G401 (cell line): ENCODE measurements around the gene KLHL29. TPM values are rescaled to one million over a fixed set of nuclear protein-coding genes. Genes with fewer than 3 reads are reported as not detected.

Experiments
- DNase-seq: peaks from one replicate; pipeline ENCODE4 v3.0.0-alpha.2; 2015; ENCODE audit warnings: low spot score
- in situ Hi-C: cut with HindIII; loops from 2 replicates; pipeline ENCODE4 v1.10.0; 2016; ENCODE audit warnings: low sequenced_read_pairs, mixed read lengths
- total RNA-seq: library from RNA; depleted of rRNA; stranded (reverse); fragments of >200 nt; shearing (Covaris generic); gene quantifications from 2 replicates; pipeline ENCODE4 v1.2.3, GENCODE V29; 2014

The KLHL29 gene
- total RNA-seq, 1 experiment from 2014 or later, result not detected

- DNase-seq, result peak; percentile 40
- in situ Hi-C loops, result no loop called here
These were observed 299.6 kb downstream of the KLHL29 start for GRCh38 chr2:23684395-23685176.

DNA sequence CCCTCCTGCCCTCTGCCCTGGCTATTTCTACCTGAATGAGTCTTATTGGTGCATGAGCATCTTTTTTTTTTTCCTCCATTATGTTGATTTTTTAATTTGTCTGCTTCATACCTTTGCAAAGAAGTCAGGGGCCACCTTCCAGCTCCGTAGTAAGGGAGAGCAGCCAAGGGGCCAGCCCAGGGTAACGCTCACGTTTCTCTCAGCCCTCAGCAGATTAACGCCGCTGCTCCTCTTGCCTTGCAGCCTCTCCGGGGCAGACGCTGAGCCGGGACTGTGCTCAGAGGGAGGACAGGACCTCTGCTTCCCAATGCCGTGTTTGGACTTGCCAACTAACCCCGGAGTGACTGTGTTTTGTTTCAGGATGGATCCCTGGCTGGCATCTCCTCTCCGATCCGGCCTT is 300.2 kb downstream of the KLHL29 start:
- peak; percentile 53 for DNase-seq
- in situ Hi-C loops, result no loop called here

DNA sequence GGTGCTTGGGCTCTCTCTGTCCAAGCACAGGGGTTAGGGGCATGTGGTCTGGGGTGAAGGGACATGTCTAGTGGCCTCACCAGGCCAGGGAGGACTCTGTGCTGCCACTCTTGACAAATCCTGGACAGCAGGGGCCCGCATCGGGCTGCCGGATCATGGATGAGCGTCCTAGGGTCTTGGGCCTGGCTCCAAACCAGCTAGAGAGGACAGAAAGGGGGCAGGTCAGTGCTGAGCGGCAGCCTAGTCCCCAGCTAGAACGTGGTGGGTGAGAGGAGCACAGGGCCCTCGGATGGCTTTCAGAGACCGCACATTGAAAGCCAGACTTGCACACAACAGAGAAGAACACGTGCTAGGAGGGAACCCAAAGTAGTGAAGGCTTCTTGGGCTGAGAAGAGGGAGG is 300.7 kb downstream of the KLHL29 start:
- DNase-seq, result no peak
- in situ Hi-C loops, result no loop called here

DNA sequence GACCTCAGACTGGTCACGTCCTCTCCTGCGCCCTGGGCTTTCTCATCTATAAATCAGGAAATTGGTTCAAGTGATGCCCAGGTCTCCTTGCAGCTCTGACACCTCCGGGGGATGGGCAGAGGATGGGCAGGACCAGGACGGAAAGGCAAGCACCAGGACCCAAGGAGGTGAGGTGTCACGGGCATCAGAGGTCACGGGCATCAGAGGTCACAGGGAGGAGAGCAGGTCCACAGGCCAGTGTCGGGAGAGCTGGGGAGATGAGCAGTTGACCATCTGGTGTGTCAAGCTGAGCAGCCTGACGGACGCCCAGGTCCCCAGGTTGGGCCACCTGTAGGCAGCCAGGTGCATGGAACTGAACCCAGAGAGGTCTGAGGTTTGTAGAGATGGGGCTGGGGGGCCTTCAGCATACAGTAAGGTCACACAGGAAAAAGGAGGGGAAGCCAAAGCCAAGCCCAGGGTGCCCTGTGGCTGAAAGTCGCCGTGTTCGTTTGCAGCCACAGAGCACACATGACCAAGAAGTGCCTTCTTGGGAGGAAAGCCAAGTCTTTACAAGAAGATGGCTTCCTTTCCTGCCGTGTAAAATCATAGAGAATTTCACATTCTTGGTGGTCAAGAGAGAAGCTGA is 301.5 kb downstream of the KLHL29 start:
- in situ Hi-C loops, result no loop called here
- no peak for DNase-seq

DNA sequence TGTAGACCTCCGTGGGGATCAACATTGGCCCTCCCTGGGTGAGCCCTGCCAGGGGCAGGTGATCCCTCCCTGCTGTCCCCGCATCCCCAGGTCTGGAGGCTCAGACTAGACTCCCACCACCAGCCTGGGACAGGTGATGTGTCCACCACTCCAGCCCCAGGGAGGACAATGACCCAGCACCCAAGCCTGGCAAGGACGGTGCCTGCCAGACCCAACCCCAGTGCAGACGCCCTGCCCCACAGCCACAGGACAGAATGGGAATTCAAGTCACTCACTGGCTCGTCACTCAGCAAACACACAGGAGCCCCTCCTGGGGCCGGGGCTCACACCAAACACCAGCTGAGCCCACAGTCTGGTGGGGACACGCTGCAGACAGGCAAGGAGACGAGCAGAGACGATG is 302.2 kb downstream of the KLHL29 start:
- DNase-seq, result no peak
- in situ Hi-C loops, result no loop called here

GRCh38 chr2:23687713-23688112 is 302.7 kb downstream of the KLHL29 start:
- in situ Hi-C loops, result no loop called here
- DNase-seq, result no peak

DNA sequence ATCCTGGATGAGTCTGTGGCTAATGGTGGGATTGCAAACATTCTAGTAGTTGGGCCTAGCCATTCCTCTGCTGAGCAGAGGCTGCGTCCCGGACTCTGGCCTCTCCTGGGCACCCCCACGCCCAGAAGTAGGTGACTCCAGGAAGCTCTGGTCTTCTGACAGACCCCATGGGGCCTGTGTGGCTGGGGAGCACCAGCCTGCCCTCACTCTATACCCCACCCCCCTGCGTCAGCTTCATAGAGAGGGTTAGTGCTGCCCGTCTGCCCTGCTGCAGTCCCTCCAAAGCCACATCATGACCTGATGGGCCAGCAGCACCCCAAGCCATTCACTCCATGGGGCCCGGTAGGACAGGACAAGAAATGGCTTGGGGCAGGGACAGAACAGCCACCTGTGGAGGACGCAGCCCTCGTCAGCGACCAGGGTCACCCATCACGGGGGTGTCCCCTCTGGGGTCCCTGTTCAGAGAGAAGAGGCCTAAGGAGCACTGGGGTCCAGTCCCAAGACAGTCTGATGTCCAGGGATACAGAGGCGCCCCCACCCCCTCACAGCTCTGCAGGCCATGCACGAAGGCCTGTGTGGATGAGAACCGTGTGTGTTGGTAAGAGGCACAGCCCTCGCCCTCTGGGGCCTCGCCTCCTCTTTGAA is 303.6 kb downstream of the KLHL29 start:
- DNase-seq, result no peak
- in situ Hi-C loops, result no loop called here

GRCh38 chr2:23689131-23689700 is 304.2 kb downstream of the KLHL29 start:
- in situ Hi-C loops, result no loop called here
- DNase-seq, result no peak

GRCh38 chr2:23689891-23690290 is 304.9 kb downstream of the KLHL29 start:
- in situ Hi-C loops, result no loop called here
- no peak for DNase-seq

GRCh38 chr2:23690421-23691105 is 305.6 kb downstream of the KLHL29 start:
- in situ Hi-C loops, result no loop called here
- no peak for DNase-seq

DNA sequence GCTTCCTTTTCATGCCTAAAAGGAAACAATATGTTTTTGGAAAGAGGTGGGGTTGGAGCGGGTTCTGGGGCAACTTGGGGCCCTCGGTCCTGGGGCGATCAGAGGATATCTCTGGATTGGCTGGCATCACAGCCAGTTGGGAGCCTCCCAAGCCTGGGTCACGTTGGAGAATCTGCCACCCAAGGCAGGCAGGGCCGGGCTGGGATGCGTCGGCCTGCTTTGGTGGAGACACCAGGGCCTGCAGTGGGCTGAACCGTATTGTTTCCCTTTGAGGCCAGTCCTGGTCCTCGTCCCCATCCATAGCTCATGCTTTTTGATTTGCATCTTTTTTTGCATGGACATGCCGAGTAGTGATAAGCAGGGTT is 306.1 kb downstream of the KLHL29 start:
- in situ Hi-C loops, result no loop called here
- no peak for DNase-seq

- in situ Hi-C loops, result no loop called here
- no peak for DNase-seq
These were observed 306.6 kb downstream of the KLHL29 start for GRCh38 chr2:23691565-23691964.

DNA sequence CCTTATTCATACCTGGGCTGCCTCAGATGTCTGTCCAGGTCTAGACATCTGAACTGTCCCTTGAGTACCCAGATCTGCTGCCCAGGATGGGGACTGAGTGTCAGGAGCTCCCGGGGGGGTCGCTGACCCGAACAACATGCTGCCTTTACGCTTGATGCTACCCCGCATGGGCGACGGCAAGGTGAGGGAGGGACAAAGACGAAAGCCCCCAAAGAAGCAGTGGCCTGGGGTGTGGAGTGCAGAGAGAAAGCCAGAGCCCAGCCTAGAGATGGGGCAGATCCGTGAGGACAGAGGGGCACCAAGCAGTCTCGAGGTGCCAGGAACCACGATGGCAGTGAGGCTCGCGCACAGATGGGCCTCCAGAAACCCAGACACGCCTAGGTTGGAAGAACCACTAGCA is 307.3 kb downstream of the KLHL29 start:
- no peak for DNase-seq

GRCh38 chr2:23692851-23693605 is 308.0 kb downstream of the KLHL29 start:
- no peak for DNase-seq
- in situ Hi-C loops, result no loop called here

More for the DNA sequence above, 307.3 kb downstream of the KLHL29 start:
- in situ Hi-C loops, result no loop called here

DNA sequence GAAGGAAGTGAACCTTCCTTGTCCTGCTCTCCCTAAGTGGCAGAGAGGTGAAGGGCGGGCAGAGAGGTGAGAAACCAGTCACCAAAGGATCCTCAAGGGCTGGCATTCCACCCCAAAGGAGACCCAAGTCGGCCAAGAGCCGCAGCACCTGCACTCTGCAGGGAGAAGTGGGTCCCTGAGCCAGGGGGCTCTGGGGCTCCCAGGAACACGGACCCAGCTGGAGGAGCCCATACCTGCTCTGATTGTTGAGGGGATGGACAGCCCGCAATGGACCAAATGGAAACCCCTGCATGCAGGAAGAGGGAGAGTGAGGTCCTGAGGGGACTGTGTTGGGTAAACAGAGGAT is 308.6 kb downstream of the KLHL29 start:
- DNase-seq, result no peak
- in situ Hi-C loops, result no loop called here

DNA sequence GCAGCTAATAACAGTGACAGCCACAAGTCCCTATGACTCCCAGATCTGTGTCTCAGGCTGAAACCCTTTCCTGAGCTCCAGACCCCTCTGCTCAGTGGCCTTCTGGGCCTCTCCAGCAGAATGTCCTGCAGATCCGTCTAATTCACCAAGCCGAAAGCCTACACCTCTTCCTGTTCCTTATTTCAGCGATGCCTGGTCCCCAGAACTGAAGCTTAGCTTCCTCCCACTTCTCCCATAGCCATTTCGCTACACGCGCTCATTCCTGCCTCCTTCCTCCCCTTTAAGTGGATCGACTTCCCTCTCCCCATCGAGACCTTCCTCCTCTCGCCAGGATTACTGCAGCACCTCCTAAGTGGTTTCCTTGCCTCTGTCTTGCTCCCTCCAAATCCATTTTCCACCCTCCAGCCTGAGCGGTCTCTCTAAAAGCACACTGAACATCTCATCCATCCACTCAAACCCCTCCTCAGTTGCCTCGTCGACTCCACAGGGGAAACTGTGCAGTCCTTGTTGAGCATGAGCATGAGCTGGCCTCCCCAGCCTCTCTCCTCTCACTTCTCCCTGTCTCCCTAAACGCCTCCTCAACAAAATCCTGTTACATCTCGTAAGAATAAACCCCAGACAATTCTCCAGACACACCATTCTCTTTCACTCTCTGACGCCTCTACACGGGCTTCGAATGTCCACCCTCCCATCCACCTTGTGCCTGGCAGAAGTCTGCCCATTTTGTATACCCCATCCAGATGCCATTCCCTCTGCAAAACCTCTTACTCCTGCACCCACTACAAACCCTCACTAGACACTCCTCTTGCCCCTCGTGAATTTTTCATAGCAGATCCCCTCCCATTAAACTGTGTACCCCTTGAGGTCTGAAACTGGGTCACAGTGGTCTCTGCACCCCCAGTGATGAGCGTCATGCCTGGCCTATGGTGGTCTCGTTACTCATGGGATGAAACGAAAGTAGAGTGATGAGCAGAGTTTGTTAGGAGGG is 309.4 kb downstream of the KLHL29 start:
- in situ Hi-C loops, result no loop called here
- DNase-seq, result no peak

DNA sequence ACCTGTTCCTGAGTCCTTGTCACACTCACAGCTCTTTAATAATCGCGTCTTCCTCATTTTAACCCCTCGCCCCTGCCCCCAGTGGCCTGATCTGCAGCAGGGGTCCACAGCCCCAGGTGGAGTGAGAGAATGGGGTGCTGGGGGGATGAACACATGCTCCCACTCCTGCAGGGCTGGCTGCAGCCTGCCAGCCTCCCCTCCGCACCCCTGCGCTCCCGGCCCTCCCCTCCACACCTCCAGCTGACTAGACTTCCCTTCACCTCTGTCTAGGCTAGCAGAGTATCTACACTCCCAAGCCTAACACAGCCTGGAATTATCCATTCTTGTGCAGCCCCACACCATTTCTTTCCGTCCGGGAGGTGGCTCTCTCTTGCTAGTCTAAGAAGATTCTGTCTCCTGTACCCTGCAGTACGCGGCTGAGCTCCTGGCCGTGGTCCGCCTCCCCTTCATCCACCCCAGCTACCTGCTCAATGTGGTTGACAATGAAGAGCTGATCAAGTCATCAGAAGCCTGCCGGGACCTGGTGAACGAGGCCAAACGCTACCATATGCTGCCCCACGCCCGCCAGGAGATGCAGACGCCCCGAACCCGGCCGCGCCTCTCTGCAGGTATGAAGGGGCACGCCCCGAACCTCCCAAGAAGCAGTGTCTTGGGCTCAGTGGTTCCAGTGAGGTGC is 310.4 kb downstream of the KLHL29 start:
- in situ Hi-C loops, result no loop called here

More for the DNA sequence above, 310.4 kb downstream of the KLHL29 start:
- DNase-seq, result no peak
